Superior temporal gyrus (tissue), 1 donor: ENCODE data around the gene OR10A7.
A peak's percentile ranks its signal among the peaks of the same experiment; 100 is the strongest.
"Not testable (repeated sequence)": the region's sequence is repeated elsewhere in the genome, so short reads cannot be mapped to it uniquely, and the experiment has no call there.

Source experiments
- DNase-seq: peaks from one replicate; pipeline ENCODE4 v3.0.0-alpha.2; 2016; ENCODE audit errors: extremely low spot score

The OR10A7 gene, protein sequence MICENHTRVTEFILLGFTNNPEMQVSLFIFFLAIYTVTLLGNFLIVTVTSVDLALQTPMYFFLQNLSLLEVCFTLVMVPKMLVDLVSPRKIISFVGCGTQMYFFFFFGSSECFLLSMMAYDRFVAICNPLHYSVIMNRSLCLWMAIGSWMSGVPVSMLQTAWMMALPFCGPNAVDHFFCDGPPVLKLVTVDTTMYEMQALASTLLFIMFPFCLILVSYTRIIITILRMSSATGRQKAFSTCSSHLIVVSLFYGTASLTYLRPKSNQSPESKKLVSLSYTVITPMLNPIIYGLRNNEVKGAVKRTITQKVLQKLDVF

DNA sequence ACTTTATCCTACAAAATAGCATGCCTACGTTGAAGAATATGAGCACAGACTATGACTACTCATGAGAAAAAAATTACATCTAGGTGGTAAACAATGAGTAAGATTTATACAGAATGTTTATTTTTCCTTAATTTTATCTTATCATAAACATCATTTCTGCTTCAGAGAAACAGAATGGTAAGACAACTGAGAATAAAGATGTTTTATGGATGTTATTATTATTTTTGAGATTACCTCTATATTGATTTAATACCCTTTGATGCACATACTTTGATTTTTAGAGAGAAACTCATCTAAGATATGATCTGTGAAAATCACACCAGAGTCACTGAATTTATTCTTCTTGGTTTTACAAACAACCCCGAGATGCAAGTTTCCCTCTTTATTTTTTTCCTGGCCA lies at the start of gene OR10A7:
Gene OR10A7, plus strand, starts transcription at position 301 of the 400 bp plus-strand sequence. Its CDS starts 0 bp downstream, at position 301.
- no peak for DNase-seq

DNA sequence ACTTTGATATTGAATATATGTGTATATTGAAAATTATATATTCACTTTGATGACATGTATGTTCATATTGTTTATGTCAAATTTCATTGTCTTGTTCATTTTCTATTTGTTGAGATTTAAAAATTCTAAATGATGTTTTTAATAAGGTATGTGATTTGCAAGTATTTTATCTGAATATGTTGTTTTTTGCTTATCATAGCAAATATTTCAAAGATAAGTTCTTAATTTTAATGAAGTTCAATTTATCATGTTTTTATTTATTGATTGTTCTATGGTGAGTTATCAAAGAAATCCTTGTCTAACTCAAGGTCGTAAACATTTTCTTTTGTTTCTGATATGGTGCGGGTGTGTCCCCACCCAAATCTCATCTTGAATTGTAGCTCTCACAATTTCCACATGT lies 49.4 kb upstream of the OR10A7 start:
- DNase-seq = no peak

DNA sequence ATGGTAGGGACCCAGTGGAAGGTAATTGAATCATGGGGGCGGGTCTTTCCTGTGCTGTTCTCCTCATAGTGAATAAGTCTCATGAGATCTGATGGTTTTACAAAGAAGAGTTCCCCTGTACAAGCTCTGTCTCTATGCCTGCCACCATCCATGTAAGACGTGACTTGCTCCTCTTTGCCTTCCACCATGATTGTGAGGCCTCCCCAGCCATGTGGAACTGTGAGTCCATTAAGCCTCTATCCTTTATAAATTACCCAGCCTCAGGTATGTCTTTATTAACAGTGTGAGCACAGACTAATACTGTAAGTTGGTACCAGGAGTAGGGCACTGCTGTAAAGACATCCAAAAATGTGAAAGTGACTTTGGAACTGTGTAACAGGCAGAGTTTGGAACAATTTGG lies 49.0 kb upstream of the OR10A7 start:
- not testable (repeated sequence) for DNase-seq

DNA sequence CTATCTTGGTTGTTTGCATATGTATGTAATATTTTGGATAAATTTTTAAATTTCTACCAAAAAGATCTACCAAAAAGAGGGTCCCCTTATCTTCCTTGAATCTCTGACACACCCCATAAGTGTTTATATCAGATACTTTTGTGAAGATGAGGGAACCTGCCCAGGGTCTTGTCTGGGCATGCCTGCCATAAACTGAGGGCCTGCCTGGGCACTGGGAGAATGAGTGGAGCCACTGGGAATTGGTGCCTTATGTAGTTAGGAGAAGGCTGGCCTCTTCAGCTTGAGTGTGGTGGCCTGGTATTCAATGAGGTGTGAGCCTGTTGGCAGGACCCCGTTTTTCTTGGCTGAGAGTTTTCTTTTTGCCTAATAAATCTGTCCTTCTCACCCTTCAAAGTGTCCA lies 48.1 kb upstream of the OR10A7 start:
- DNase-seq = no peak

DNA sequence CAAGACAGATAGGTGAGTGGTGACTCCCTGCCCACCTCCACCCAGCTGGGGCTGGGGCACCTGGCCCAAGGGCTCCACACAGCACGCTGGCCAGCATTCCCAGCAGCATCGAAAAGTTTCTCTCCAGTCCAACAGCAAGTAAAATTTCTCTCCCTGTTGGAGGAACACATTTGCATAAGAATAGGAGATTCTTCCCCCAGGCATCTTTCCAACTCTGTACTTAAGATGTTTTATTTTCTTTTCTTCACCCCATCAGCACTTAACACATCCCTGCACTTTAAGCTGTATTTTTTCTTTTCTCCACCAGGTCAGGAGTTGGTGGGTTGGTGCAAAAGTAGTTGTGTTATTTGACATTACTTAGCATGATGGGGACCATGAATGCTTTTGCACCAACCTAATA lies 47.4 kb upstream of the OR10A7 start:
- no peak for DNase-seq

DNA sequence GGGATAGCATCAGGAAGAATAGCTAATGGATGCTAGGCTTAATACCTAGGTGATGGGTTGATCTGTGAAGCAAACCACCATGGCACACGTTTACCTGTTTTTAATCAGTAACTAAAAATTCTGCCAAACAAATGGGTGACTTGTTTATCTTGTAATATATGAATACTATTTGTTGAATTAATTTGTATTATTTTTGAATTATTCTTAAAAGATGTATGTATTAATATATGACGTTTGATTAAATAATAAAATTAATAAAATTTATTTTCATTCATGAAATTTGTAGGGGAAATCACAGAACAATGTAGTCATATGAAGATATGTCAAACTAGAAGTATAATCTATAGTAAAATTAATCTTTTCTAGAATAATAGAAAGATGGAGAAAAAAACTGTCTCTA lies 32.3 kb upstream of the OR10A7 start:
- no peak for DNase-seq

DNA sequence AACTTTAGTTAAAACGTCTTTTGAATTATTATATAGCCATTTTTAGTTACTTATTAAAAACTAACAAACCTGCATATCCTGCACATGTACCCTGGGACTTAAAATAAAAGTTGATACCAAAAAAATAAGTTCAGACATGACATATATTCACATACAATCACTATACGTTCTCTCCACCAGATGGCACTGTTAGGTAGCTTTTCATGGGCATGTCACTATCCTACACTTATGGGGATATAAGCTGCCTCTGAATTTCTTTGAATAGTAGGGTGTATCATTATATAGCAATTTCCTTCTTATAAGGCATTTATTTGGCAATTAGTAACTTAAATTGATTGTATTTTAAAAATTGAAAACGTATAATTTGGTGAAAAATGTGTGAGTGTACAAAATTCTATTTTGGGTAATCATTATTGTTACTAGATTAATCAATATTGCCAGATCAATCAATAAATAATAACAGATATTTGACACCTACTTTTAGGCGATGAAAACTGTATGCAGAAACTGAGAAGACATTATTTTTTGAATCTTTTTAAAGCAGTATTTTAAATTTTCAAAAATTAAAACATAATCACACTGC lies 31.8 kb upstream of the OR10A7 start:
- DNase-seq = peak; percentile 94

DNA sequence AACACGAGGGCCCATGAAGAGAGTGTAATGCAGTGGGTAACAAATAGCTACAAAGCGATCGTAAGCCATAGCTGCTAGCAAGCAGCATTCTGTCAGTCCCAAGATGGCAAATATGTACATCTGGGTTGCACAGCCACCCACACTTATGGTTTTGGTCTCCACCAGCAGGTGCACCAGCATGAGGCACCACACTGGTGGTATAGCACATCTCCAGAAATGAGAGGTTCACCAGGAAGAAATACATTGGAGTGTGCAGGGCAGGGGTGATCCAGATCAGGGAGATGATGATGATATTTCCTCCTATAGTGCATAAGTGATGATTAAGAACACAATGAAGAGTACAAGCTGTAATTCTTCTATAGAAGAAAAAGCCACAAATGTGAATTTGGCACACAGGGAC lies 26.4 kb upstream of the OR10A7 start:
- DNase-seq = no peak

DNA sequence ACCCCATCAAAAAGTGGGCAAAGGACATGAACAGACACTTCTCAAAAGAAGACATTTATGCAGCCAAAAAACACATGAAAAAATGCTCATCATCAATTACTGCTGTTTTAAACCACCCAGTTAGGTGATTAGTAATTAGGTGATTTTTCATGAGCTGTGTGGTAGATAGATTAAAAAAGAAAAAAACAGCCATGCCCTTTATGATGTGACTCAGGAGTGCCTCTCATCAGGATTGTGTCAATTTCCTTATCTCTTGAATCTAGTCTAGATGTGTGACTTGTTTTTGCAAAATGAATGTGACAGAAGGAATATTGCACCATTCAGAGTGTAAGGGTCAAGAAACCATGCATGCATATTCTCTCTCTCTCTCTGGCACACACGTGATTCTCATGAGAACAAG lies 5.7 kb downstream of the OR10A7 start:
- DNase-seq = no peak

DNA sequence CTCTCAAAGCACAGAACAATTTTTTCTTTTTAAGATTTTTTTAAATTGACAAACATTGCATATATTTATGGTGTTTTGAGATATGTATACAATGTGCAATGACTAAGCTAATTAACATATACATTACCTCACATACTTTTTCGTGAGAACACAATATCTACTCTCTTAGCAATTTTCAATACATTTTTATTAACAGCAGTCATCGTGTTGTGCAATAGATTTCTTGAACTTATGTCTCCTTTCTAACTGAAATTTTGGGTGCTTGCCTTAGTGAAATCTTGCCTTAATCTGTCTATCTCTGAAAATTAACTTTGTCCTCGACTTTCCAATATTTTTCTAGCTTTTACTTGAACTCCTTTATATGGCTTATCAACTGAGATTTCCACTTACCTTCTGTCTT lies 6.8 kb downstream of the OR10A7 start:
- DNase-seq = no peak

DNA sequence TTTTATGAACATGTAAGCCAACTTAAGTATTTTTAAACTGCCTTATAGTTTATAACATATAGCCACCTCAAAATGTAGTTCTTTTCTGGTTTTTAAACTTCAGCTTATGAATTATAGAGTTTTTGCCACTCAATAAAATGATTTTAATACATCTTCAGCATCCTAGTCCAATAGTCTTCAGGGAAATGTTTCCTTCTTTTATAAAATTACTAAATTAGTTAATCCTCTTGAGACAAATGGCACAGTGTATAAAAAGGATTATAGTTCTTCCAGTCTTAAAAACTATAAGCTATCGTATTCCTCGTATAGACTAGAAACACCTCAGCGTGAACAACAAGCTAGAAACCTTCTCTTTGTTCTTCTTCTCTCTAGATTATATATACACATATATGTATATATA lies 23.5 kb downstream of the OR10A7 start, which contains the start of gene OR6C74:
Gene OR6C74, plus strand, starts transcription at position 301 of the 400 bp plus-strand sequence. CDS start 2,679 bp downstream, outside the sequence.
- DNase-seq = no peak

DNA sequence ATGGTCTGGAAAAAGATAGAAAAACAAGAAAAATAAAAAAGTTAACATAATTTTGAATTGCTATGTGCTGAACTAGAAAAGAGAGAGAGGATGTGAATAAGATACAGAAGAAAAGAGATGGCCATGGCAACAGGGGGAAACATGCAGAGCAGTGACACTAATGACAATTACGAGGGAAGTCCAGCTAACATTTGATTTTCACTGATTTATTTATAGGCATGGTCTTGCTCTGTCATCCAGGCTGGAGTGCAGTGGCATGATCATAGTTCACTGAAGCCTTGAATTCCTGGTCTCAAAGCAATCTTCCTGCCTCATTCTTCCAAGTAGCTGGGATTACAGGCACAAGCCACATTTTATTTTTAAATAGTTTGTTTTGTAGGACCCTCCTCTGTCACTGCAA lies 25.3 kb downstream of the OR10A7 start:
- DNase-seq = no peak

DNA sequence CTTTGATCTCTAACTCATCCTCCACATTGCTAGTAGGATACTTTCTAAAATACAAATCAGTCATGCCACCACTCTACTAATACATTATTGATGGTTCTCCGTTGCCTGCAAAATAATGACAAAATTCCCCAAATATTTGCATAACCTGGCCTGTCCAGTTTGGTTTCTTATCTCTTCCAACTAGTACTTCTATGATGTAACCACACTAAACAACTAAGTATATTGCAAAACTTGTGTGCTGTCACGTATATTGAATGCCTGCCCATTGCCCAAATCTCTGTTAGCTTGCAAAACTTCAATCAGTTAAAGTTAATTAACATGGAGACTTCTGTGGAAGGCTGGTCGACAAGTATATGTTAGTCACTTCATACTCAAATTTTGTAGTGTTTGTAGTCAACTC lies 30.1 kb downstream of the OR10A7 start:
- DNase-seq = no peak

DNA sequence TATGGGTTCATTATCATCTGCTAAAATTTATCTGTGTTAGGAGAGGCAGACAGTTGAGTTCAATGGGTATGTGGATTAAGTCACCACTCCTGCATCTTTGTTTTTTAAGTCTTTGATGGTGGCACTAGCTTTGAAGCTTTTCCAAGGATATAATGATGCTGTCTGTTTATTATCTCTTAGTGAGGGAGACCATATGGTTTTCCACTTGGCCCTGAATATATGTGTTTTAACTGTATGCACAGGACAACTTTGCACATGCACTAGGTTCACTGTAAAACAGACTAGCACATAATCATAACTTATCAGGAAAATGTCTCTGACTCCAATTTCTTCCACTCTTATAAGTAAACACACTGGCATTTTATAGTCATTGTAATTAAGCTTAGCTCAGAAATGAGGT lies 32.5 kb downstream of the OR10A7 start:
- no peak for DNase-seq

DNA sequence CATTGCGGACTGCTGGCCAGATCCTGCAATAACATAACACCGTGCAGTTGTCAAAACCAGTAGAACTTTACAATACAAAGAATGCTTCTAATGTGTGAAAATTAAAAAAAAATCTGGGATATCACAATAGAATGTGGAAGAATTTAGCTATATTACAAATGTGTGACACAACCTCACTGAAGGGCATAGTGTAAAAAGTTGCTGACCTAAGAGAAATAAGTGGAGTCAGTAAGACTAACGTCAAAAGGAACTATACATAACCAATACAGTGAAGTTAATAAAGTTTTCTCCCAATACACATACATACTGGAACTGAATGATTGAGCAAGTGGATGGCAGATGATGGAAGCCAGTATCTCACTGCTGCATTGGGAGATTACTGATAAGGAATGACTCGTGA lies 36.0 kb downstream of the OR10A7 start:
- no peak for DNase-seq

DNA sequence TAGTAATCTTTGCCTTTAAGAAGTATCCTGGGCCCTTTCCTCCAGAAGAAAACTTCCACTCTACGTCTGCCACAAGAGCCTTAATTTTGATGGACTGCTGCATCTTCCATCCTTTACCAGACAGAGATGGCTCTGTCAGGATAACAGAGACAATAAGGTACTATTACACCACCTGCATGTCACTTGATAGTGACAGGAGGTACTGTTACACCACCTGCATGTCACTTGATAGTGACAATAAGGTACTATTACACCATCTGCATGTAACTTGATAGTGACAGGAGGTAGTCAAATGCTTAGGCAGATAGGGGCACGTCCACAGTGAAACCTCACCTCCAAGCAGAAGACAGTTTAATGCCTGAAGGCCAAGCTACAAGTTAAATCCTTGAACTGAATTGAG lies 37.5 kb downstream of the OR10A7 start:
- DNase-seq = no peak
